Neural progenitor cell (in vitro differentiated cells): Measurements from ENCODE around the gene DEDD. TPM values are rescaled to one million over a fixed set of nuclear protein-coding genes. Genes with fewer than 3 reads are reported as not detected.

Source experiments
- DNase-seq: peaks from one replicate; pipeline ENCODE4 v3.0.0-alpha.2; 2016; ENCODE audit warnings: low spot score
- H2AFZ ChIP-seq: fragments of 200-600 bp; sonication (generic); replicated peaks from 2 replicates; pipeline ENCODE4 v1.6.1; 2016; ENCODE audit warnings: antibody characterized with exemption
- H3F3A ChIP-seq: fragments of 200-600 bp; sonication (generic); 2 replicates; pipeline ENCODE4 v1.6.1; 2016; ENCODE audit warnings: antibody characterized with exemption, low read depth
- H3K27ac ChIP-seq: fragments of 200-600 bp; sonication (generic); 2 replicates; pipeline ENCODE4 v1.5.1; 2016; ENCODE audit warnings: mild to moderate bottlenecking
- H3K27me3 ChIP-seq: fragments of 200-600 bp; sonication (generic); 2 replicates; pipeline ENCODE4 v1.6.1; 2016; ENCODE audit warnings: mild to moderate bottlenecking, moderate library complexity
- H3K36me3 ChIP-seq: fragments of 200-600 bp; sonication (generic); 2 replicates; pipeline ENCODE4 v1.5.1; 2016
- H3K4me1 ChIP-seq: fragments of 200-600 bp; sonication (generic); 2 replicates; pipeline ENCODE4 v1.6.1; 2016; ENCODE audit warnings: mixed run types
- H3K4me2 ChIP-seq: fragments of 200-600 bp; sonication (generic); 2 replicates; pipeline ENCODE4 v1.6.1; 2016
- H3K4me3 ChIP-seq: fragments of 200-600 bp; sonication (generic); 2 replicates; pipeline ENCODE4 v1.5.1; 2016
- H3K79me2 ChIP-seq: fragments of 200-600 bp; sonication (generic); 2 replicates; pipeline ENCODE4 v1.6.1; 2016; ENCODE audit warnings: low read depth
- H3K9ac ChIP-seq: fragments of 200-600 bp; sonication (generic); 2 replicates; pipeline ENCODE4 v1.6.1; 2016
- H3K9me3 ChIP-seq: fragments of 200-600 bp; sonication (generic); 2 replicates; pipeline ENCODE4 v1.5.1; 2016; ENCODE audit warnings: low read depth
- H4K20me1 ChIP-seq: fragments of 200-600 bp; sonication (generic); 2 replicates; pipeline ENCODE4 v1.6.1; 2016; ENCODE audit warnings: low read depth
- H3K27ac Mint-ChIP-seq: 3 replicates; pipeline ENCODE4 v1.8.0; 2021; ENCODE audit warnings: mixed read lengths
- H3K27me3 Mint-ChIP-seq: 2 replicates; pipeline ENCODE4 v1.8.0; 2022; ENCODE audit warnings: low read depth, mild to moderate bottlenecking, inconsistent platforms, moderate library complexity, mixed read lengths; ENCODE audit not compliant: insufficient read depth
- H3K36me3 Mint-ChIP-seq: 3 replicates; pipeline ENCODE4 v1.8.0; 2021; ENCODE audit warnings: mixed read lengths
- H3K4me1 Mint-ChIP-seq: 3 replicates; pipeline ENCODE4 v1.8.0; 2021; ENCODE audit warnings: mixed read lengths
- H3K4me3 Mint-ChIP-seq: 3 replicates; pipeline ENCODE4 v1.8.0; 2021; ENCODE audit warnings: mild to moderate bottlenecking, moderate library complexity, mixed read lengths
- H3K9me3 Mint-ChIP-seq: 3 replicates; pipeline ENCODE4 v1.8.0; 2020; ENCODE audit warnings: mixed read lengths
- CTCF ChIP-seq: fragments of 200-600 bp; sonication (generic); IDR thresholded peaks from 2 replicates; pipeline ENCODE4 v1.5.1; 2017; ENCODE audit warnings: antibody characterized with exemption, mild to moderate bottlenecking
- EZH2 ChIP-seq: fragments of 200-600 bp; sonication (generic); IDR thresholded peaks from 2 replicates; pipeline ENCODE4 v1.6.1; 2017; ENCODE audit warnings: antibody characterized with exemption, mild to moderate bottlenecking, moderate library complexity
- EZH2phosphoT487 ChIP-seq: fragments of 200-600 bp; sonication (generic); IDR thresholded peaks from 2 replicates; pipeline ENCODE4 v1.6.1; 2017; ENCODE audit warnings: antibody characterized with exemption
- total RNA-seq: library from RNA; depleted of rRNA; stranded (reverse); fragments of >200 nt; gene quantifications from 2 replicates; pipeline ENCODE4 v1.2.3, GENCODE V29; 2015; ENCODE audit warnings: low replicate concordance

DEDD gene
- total RNA-seq, 1 donor from 2014 or later = 29.7 TPM

DNA sequence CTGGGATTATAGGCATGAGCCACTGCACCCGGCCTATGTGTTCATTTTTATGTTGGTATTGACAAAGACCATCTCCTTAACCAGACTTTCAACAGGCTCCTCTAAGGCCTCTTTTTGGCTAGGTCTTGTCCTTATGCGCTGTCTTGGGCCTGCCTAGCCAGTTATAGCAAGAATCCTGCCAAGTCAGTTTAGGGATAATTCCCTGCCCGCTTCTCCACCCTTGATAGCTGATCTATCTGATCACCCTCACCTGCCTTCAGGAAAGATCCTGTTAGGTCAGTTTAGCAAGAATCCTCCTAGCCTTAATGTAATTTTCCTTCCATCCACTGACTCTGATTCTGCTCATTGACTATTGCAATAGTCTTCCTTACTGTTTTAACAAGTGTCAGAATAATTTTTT, 47.2 kb upstream of the DEDD start:
- Histone ChIP-seq H3F3A (peaks cover 10% of the 10 kb centered on the region), H2AFZ (no peak overlapping the region), H3K27me3 (peaks cover 10% of the 10 kb centered on the region), H3K4me1 (no peaks in the 10 kb centered on the region), H3K9ac (no peak overlapping the region), H3K79me2 (no peaks in the 10 kb centered on the region), H3K4me3 (no peak overlapping the region), H3K9me3 (no peaks in the 10 kb centered on the region), H3K36me3 (no peaks in the 10 kb centered on the region), H4K20me1 (no peaks in the 10 kb centered on the region), H3K4me2 (no peak overlapping the region), H3K27ac (no peak overlapping the region)
- no peaks in the 10 kb centered on the region for H3K9me3 Mint-ChIP-seq
- no peak for DNase-seq
- no peak overlapping the region for H3K27ac Mint-ChIP-seq
- peaks cover 24% of the 10 kb centered on the region for H3K4me1 Mint-ChIP-seq
- H3K27me3 Mint-ChIP-seq = peaks cover 8% of the 10 kb centered on the region
- peaks cover 10% of the 10 kb centered on the region for H3K36me3 Mint-ChIP-seq
- H3K4me3 Mint-ChIP-seq = no peak overlapping the region
- TF ChIP-seq CTCF (no peak), EZH2phosphoT487 (no peak), EZH2 (no peak)

DNA sequence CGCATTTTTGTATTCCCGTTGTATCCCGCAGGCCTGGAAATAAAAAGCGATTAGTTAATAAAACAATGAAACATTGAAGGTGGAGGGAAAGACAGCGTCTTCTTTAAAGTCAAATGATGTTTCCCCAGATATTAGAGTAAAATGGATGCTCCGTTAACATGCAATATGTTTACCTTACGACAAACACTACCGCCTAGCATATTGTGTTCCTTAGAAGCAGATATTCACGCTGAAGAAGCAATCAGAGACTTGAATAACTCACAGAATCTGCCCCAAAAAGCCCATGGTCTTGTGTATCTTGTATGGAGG, 45.4 kb upstream of the DEDD start:
- peaks cover 24% of the 10 kb centered on the region for H3K4me1 Mint-ChIP-seq
- peak overlapping the region; percentile 82 for H3K4me3 ChIP-seq

GRCh38 chr1:161177112-161177935, 44.9 kb upstream of the DEDD start, which contains the start of gene B4GALT3:
Gene B4GALT3, minus strand, starts transcription at chr1:161177507. Its CDS starts 1,447 bp downstream, at chr1:161176060.
- H3K36me3 Mint-ChIP-seq = peaks cover 20% of the 10 kb centered on the region

More for the DNA sequence above, 45.4 kb upstream of the DEDD start:
- H3K27me3 ChIP-seq = peaks cover 10% of the 10 kb centered on the region
- Mint-ChIP-seq H3K27me3 (peaks cover 3% of the 10 kb centered on the region), H3K9me3 (no peaks in the 10 kb centered on the region), H3K27ac (peak overlapping the region; percentile 16), H3K4me3 (peak overlapping the region; percentile 99), H3K36me3 (peaks cover 17% of the 10 kb centered on the region)
- TF ChIP-seq EZH2 (no peak), CTCF (no peak), EZH2phosphoT487 (no peak)
- no peak for DNase-seq
- peak overlapping the region; percentile 98 for H2AFZ ChIP-seq
- no peaks in the 10 kb centered on the region for H3K36me3 ChIP-seq
- peaks cover 10% of the 10 kb centered on the region for H3F3A ChIP-seq
- no peaks in the 10 kb centered on the region for H3K79me2 ChIP-seq
- peak overlapping the region; percentile 94 for H3K4me2 ChIP-seq
- H3K27ac ChIP-seq = no peak overlapping the region
- no peaks in the 10 kb centered on the region for H3K4me1 ChIP-seq
- H3K9ac ChIP-seq = no peak overlapping the region
- H3K9me3 ChIP-seq = no peaks in the 10 kb centered on the region
- H4K20me1 ChIP-seq = no peaks in the 10 kb centered on the region

More at GRCh38 chr1:161177112-161177935, 44.9 kb upstream of the DEDD start, which contains the start of gene B4GALT3:
- Mint-ChIP-seq H3K4me3 (peak within 1 kb of the TSS; percentile 99), H3K4me1 (peaks cover 24% of the 10 kb centered on the region), H3K27ac (peak within 1 kb of the TSS; percentile 99), H3K27me3 (peaks cover 3% of the 10 kb centered on the region), H3K9me3 (no peaks in the 10 kb centered on the region)
- H3K4me2 ChIP-seq = peak within 1 kb of the TSS; percentile 94
- H3K9ac ChIP-seq = peak within 1 kb of the TSS; percentile 49
- H3K4me1 ChIP-seq = no peaks in the 10 kb centered on the region
- no peaks in the 10 kb centered on the region for H3K79me2 ChIP-seq
- no peak within 1 kb of the TSS for H3K27ac ChIP-seq
- peak within 1 kb of the TSS; percentile 98 for H2AFZ ChIP-seq
- H3K4me3 ChIP-seq = peak within 1 kb of the TSS; percentile 82
- DNase-seq = peak; percentile 90
- no peaks in the 10 kb centered on the region for H4K20me1 ChIP-seq
- TF ChIP-seq CTCF (peak; percentile 21), EZH2phosphoT487 (no peak)
- H3K36me3 ChIP-seq = no peaks in the 10 kb centered on the region
- no peaks in the 10 kb centered on the region for H3K9me3 ChIP-seq
- H3F3A ChIP-seq = peaks cover 10% of the 10 kb centered on the region
- peaks cover 10% of the 10 kb centered on the region for H3K27me3 ChIP-seq
